ENCODE data around the gene TRIO. TPM values are rescaled to one million over a fixed set of nuclear protein-coding genes. Genes with fewer than 3 reads are reported as not detected.
A peak's percentile ranks its signal among the peaks of the same experiment; 100 is the strongest.

TRIO gene
- total RNA-seq, 4 donors from 2014 or later = 186 to 388 (median 285) TPM

GRCh38 chr5:14513266-14513665, 370.1 kb downstream of the TRIO start:
- in situ Hi-C loops (cut with MboI; ENCODE audit: low pct_ligation_motif_present in 1 of 4, low pct_unique_long_range_greater_than_20kb in 1 of 4, low sequenced_read_pairs in 3 of 4) = no loop called here
- peaks cover 0 to 5% (median 0%) of the 10 kb centered on the region in 4 donors for H3K36me3 ChIP-seq
- TF ChIP-seq EP300 (IDR thresholded peaks at IDR 0.05; ENCODE audit: low read depth) (no peak), POLR2A (IDR thresholded peaks at IDR 0.05) (no peak), POLR2AphosphoS5 (IDR thresholded peaks at IDR 0.05) (no peak)
- TF ChIP-seq, protein P1, sequence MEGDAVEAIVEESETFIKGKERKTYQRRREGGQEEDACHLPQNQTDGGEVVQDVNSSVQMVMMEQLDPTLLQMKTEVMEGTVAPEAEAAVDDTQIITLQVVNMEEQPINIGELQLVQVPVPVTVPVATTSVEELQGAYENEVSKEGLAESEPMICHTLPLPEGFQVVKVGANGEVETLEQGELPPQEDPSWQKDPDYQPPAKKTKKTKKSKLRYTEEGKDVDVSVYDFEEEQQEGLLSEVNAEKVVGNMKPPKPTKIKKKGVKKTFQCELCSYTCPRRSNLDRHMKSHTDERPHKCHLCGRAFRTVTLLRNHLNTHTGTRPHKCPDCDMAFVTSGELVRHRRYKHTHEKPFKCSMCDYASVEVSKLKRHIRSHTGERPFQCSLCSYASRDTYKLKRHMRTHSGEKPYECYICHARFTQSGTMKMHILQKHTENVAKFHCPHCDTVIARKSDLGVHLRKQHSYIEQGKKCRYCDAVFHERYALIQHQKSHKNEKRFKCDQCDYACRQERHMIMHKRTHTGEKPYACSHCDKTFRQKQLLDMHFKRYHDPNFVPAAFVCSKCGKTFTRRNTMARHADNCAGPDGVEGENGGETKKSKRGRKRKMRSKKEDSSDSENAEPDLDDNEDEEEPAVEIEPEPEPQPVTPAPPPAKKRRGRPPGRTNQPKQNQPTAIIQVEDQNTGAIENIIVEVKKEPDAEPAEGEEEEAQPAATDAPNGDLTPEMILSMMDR (IDR thresholded peaks at IDR 0.05) = no peak
- 51 to 66% methylated on average over 6 to 12 of the region's 12 CpGs for WGBS, 2 donors (ENCODE audit: low coverage in 1 of 2)
- intact Hi-C loops (cut with DNase I; ENCODE audit: low total_unique reads) = no loop called here
- H3K9me3 ChIP-seq = no peaks in the 10 kb centered on the region
- no peaks in the 10 kb centered on the region for H3K27me3 ChIP-seq
- H3K4me1 ChIP-seq = no peaks in the 10 kb centered on the region
- no peak overlapping the region for H3K27ac ChIP-seq
- peak; percentile 39 for DNase-seq
- H3K4me3 ChIP-seq = no peak overlapping the region

DNA sequence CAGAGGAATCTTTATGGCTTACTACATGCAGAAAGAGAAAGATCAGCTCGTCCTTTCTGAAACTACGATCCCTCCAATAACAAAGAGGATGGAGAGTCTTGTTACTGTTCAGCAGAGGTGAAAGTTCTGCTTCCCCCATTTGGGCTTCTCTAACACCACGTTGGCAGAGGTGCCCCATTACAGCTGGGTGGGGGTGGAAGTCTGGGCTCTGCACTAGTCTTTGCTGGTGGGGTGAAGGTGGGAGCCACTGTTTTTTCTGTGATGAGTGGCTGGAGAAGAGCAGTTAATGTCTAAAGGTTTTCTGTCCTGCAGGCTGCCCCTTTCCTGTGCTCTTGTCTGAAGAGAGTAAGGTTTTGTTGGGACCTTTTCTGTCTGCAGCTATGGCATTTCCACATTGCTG, 373.8 kb downstream of the TRIO start:
- Histone ChIP-seq H3K9me3 (no peaks in the 10 kb centered on the region), H3K27ac (no peak overlapping the region), H3K4me3 (no peak overlapping the region), H3K36me3 (no peaks in the 10 kb centered on the region), H3K27me3 (no peaks in the 10 kb centered on the region), H3K4me1 (no peaks in the 10 kb centered on the region)
- WGBS, 2 donors (ENCODE audit: low coverage in 1 of 2) = 30% methylated on average over 3 of the region's 3 CpGs; no CpG with 5 or more reads in 1 of the 2 donors
- intact Hi-C loops (cut with DNase I; ENCODE audit: low total_unique reads) (no loop called here), in situ Hi-C loops (cut with MboI; ENCODE audit: low pct_ligation_motif_present in 1 of 4, low pct_unique_long_range_greater_than_20kb in 1 of 4, low sequenced_read_pairs in 3 of 4) (no loop called here)
- DNase-seq = no peak
- TF ChIP-seq, protein P1 (IDR thresholded peaks at IDR 0.05) = no peak
- TF ChIP-seq POLR2A (IDR thresholded peaks at IDR 0.05) (no peak), EP300 (IDR thresholded peaks at IDR 0.05; ENCODE audit: low read depth) (no peak), POLR2AphosphoS5 (IDR thresholded peaks at IDR 0.05) (no peak)

- WGBS, 2 donors (ENCODE audit: low coverage in 1 of 2) = 93 to 97% methylated on average over 7 of the region's 7 CpGs
- Histone ChIP-seq H3K27me3 (no peaks in the 10 kb centered on the region), H3K27ac (no peak overlapping the region), H3K4me3 (no peak overlapping the region), H3K36me3 (no peaks in the 10 kb centered on the region), H3K9me3 (no peaks in the 10 kb centered on the region), H3K4me1 (no peaks in the 10 kb centered on the region)
- intact Hi-C loops (cut with DNase I; ENCODE audit: low total_unique reads) (no loop called here), in situ Hi-C loops (cut with MboI; ENCODE audit: low pct_ligation_motif_present in 1 of 4, low pct_unique_long_range_greater_than_20kb in 1 of 4, low sequenced_read_pairs in 3 of 4) (no loop called here)
- DNase-seq = no peak
- TF ChIP-seq POLR2AphosphoS5 (IDR thresholded peaks at IDR 0.05) = no peak
- no peak for TF ChIP-seq POLR2A (IDR thresholded peaks at IDR 0.05)
- TF ChIP-seq, protein P1 (IDR thresholded peaks at IDR 0.05) = no peak
- no peak for TF ChIP-seq EP300 (IDR thresholded peaks at IDR 0.05; ENCODE audit: low read depth)
Observed at GRCh38 chr5:14518638-14519037, 375.5 kb downstream of the TRIO start.

GRCh38 chr5:14521748-14522147, 378.6 kb downstream of the TRIO start:
- Histone ChIP-seq H3K9me3 (no peaks in the 10 kb centered on the region), H3K27ac (no peak overlapping the region), H3K36me3 (no peaks in the 10 kb centered on the region), H3K4me3 (no peak overlapping the region), H3K27me3 (no peaks in the 10 kb centered on the region), H3K4me1 (no peaks in the 10 kb centered on the region)
- intact Hi-C loops (cut with DNase I; ENCODE audit: low total_unique reads) = no loop called here
- in situ Hi-C loops (cut with MboI; ENCODE audit: low pct_ligation_motif_present in 1 of 4, low pct_unique_long_range_greater_than_20kb in 1 of 4, low sequenced_read_pairs in 3 of 4) = no loop called here
- 80 to 89% methylated on average over 6 to 10 of the region's 10 CpGs for WGBS, 2 donors (ENCODE audit: low coverage in 1 of 2)
- DNase-seq = no peak
- TF ChIP-seq POLR2AphosphoS5 (IDR thresholded peaks at IDR 0.05) (no peak), EP300 (IDR thresholded peaks at IDR 0.05; ENCODE audit: low read depth) (no peak), POLR2A (IDR thresholded peaks at IDR 0.05) (no peak)
- TF ChIP-seq, protein P1 (IDR thresholded peaks at IDR 0.05) = no peak

Measured in transverse colon (tissue), 4 donors.